22Rv1 (cell line): ENCODE measurements around the gene IL32.
"Not testable (repeated sequence)": the region's sequence is repeated elsewhere in the genome, so short reads cannot be mapped to it uniquely, and the experiment has no call there.

Experiments
- CTCF ChIP-seq: fragments of 450-650 bp; IDR thresholded peaks from 2 replicates; pipeline ENCODE4 v1.5.1; 2017; ENCODE audit warnings: mild to moderate bottlenecking
- ZFX ChIP-seq: fragments of 450-650 bp; IDR thresholded peaks from 2 replicates; pipeline ENCODE4 v1.6.1; 2017; ENCODE audit warnings: antibody characterized with exemption, borderline replicate concordance

- TF ChIP-seq CTCF, ZFX: not testable (repeated sequence)
Measured at GRCh38 chr16:3083408-3083807, 18.0 kb downstream of the IL32 start.
